Pancreas (tissue), 10 donors: ENCODE results near the gene CLEC1B. TPM values are rescaled to one million over a fixed set of nuclear protein-coding genes. Genes with fewer than 3 reads are reported as not detected.

Source experiments
- ATAC-seq, 4 donors: fragments of 200-7000 bp; cut with Tn5 transposase; one replicate each; pipeline versions ENCODE4 v1.8.0 to v1.9.1; 2020; ENCODE audit warnings: mild to moderate bottlenecking in 4 of 4, moderate library complexity in 4 of 4
- DNase-seq, 6 donors: peaks; one replicate each; pipeline ENCODE4 v3.0.0-alpha.2; 2020
- FAIRE-seq: peaks from 2 replicates; lab custom pipeline; 2012; peaks lifted over from hg19 to GRCh38; lab: Jason Lieb, UNC
- H3K27ac ChIP-seq, 4 donors: fragments of 200-600 bp; sonication (generic); 1 replicate in 3 of 4; 2 replicates in 1 of 4; pipeline versions ENCODE4 v1.5.0 to v1.8.0; 2020
- H3K27me3 ChIP-seq, 4 donors: fragments of 200-600 bp; one replicate each; pipeline ENCODE4 v1.8.0; 2021
- H3K36me3 ChIP-seq, 3 donors: fragments of 200-600 bp; sonication (generic) in 1 of 3; one replicate each; pipeline versions ENCODE4 v1.5.0 to v1.8.0; 2020 to 2021
- H3K4me1 ChIP-seq, 3 donors: fragments of 200-600 bp; one replicate each; pipeline ENCODE4 v1.8.0; 2021
- H3K4me3 ChIP-seq, 4 donors: fragments of 200-600 bp; sonication (generic) in 2 of 4; one replicate each; pipeline versions ENCODE4 v1.5.0 to v1.8.0; 2020 to 2021
- H3K9me3 ChIP-seq, 4 donors: fragments of 200-600 bp; one replicate each; pipeline ENCODE4 v1.8.0; 2021
- CTCF ChIP-seq, 4 donors: fragments of 200-600 bp; sonication (generic) in 3 of 4; IDR thresholded peaks; one replicate each; pipeline versions ENCODE4 v1.5.0 to v1.8.0; 2021; ENCODE audit warnings: antibody characterized with exemption in 4 of 4
- WGBS, 2 donors: extraction: QIAGEN DNeasy Blood & Tissue Kit; methylation state at CpG; one replicate each; pipeline ENCODE4 v1.1.7; 2013; 5-methylcytosine and 5-hydroxymethylcytosine counted together
- intact Hi-C, 3 donors: fragments of 100-400 bp; cut with DNase I; formaldehyde crosslinking; loops; one replicate each; pipeline versions ENCODE4 v1.11.1 to v1.14.2; 2022
- polyA plus RNA-seq, 2 donors: library from polyadenylated mRNA; stranded (reverse); fragments of 200-250 nt; gene quantifications; one replicate each; pipeline ENCODE4 v1.2.3, GENCODE V29; 2013
- total RNA-seq, 6 donors: library from RNA; stranded (reverse); fragmentation: NEBNext Ultra II Directional in 4 of 6; extraction: Animal tissue kit (Norgen Biotek cat#: 25700) in 4 of 6; gene quantifications; one replicate each; pipeline versions ENCODE4 v1.2.1 to v1.2.4, GENCODE V29; 2021 to 2023
- donor health status: healthy with polysubstance abuse.
- donor health status: DM: no; HTN: no; CAD: no; lungs with moderate emphysema.
- donor health status: DM: no; HTN: no; CAD: no.
- donor health status: control.
- donor health status: control.
- donor health status: Bipolar disorder and iron deficiency.
- donor health status: DM: yes; HTN: yes; CAD: no.
- donor health status: DM: no; HTN: no; CAD: no.
- donor health status: DM: no; HTN: no; CAD: no.
- donor health status: DM: yes; HTN: yes; CAD: no.

The CLEC1B gene
- total and polyA plus RNA-seq, 8 donors = 0.02 TPM; not detected in 7

GRCh38 chr12:10025236-10025635 is 26.3 kb upstream of the CLEC1B start:
- 84 to 89% methylated on average over 3 of the region's 3 CpGs for WGBS, 2 donors
- DNase-seq = no peak
- TF ChIP-seq CTCF (IDR thresholded peaks at IDR 0.05) = no peak
- Histone ChIP-seq H3K4me3 (no peak overlapping the region), H3K4me1 (no peaks in the 10 kb centered on the region), H3K27me3 (no peaks in the 10 kb centered on the region), H3K9me3 (no peaks in the 10 kb centered on the region), H3K36me3 (no peaks in the 10 kb centered on the region), H3K27ac (no peak overlapping the region)
- intact Hi-C loops = no loop called here
- ATAC-seq = no peak
- no peak for FAIRE-seq

GRCh38 chr12:10021342-10021741 is 22.4 kb upstream of the CLEC1B start:
- DNase-seq = no peak
- ATAC-seq = no peak
- no peak for FAIRE-seq
- no peak overlapping the region for H3K4me3 ChIP-seq
- no peaks in the 10 kb centered on the region for H3K27me3 ChIP-seq
- TF ChIP-seq CTCF (IDR thresholded peaks at IDR 0.05) = no peak
- no peaks in the 10 kb centered on the region for H3K4me1 ChIP-seq
- 48 to 66% methylated on average over 3 of the region's 3 CpGs for WGBS, 2 donors
- H3K9me3 ChIP-seq = no peaks in the 10 kb centered on the region
- H3K27ac ChIP-seq = no peak overlapping the region
- H3K36me3 ChIP-seq = no peaks in the 10 kb centered on the region
- intact Hi-C loops = no loop called here

GRCh38 chr12:10018386-10018785 is 19.5 kb upstream of the CLEC1B start:
- Histone ChIP-seq H3K36me3 (no peaks in the 10 kb centered on the region), H3K27me3 (no peaks in the 10 kb centered on the region), H3K4me1 (no peaks in the 10 kb centered on the region), H3K27ac (no peak overlapping the region), H3K9me3 (no peaks in the 10 kb centered on the region), H3K4me3 (no peak overlapping the region)
- DNase-seq = no peak
- no peak for TF ChIP-seq CTCF (IDR thresholded peaks at IDR 0.05)
- 52% methylated on average over 5 of the region's 5 CpGs for WGBS, 2 donors
- no peak for FAIRE-seq
- intact Hi-C loops = no loop called here
- ATAC-seq = no peak

GRCh38 chr12:10016881-10017280 is 18.0 kb upstream of the CLEC1B start:
- ATAC-seq = no peak
- no peak overlapping the region for H3K4me3 ChIP-seq
- no peak for FAIRE-seq
- H3K36me3 ChIP-seq = no peaks in the 10 kb centered on the region
- no peaks in the 10 kb centered on the region for H3K9me3 ChIP-seq
- H3K27me3 ChIP-seq = no peaks in the 10 kb centered on the region
- no peak for DNase-seq
- 0 to 4% methylated on average over 1 of the region's 1 CpG for WGBS, 2 donors
- no peaks in the 10 kb centered on the region for H3K4me1 ChIP-seq
- TF ChIP-seq CTCF (IDR thresholded peaks at IDR 0.05) = no peak
- H3K27ac ChIP-seq = no peak overlapping the region
- intact Hi-C loops = no loop called here

GRCh38 chr12:10015450-10015849 is 16.5 kb upstream of the CLEC1B start:
- Histone ChIP-seq H3K4me1 (no peaks in the 10 kb centered on the region), H3K36me3 (no peaks in the 10 kb centered on the region), H3K9me3 (no peaks in the 10 kb centered on the region), H3K27ac (no peak overlapping the region), H3K4me3 (no peak overlapping the region), H3K27me3 (no peaks in the 10 kb centered on the region)
- 70 to 81% methylated on average over 4 of the region's 4 CpGs for WGBS, 2 donors
- FAIRE-seq (no peak), DNase-seq (no peak), ATAC-seq (no peak)
- no peak for TF ChIP-seq CTCF (IDR thresholded peaks at IDR 0.05)
- intact Hi-C loops = no loop called here
